B cell (primary cell): ENCODE data around the gene PRRG4.

Experiments used
- CTCF ChIP-seq: fragments of 200-600 bp; IDR thresholded peaks from one replicate; pipeline ENCODE4 v1.8.0; 2022; ENCODE audit warnings: antibody characterized with exemption, mild to moderate bottlenecking
- EZH2 ChIP-seq: IDR thresholded peaks from 2 replicates; pipeline ENCODE4 v1.6.1; 2012; ENCODE audit warnings: borderline replicate concordance, low read depth, mild to moderate bottlenecking, moderate library complexity, low read length; ENCODE audit not compliant: insufficient read depth, poor library complexity, severe bottlenecking

GRCh38 chr11:32792111-32792947 is 37.4 kb upstream of the PRRG4 start:
- no peak for TF ChIP-seq CTCF
- TF ChIP-seq EZH2, result no peak
